GM19351 (cell line): ENCODE measurements around the gene SHISA4.
"Not testable (repeated sequence)": the region's sequence is repeated elsewhere in the genome, so short reads cannot be mapped to it uniquely, and the experiment has no call there.

Experiments
- ATAC-seq: cut with Tn5 transposase; IDR thresholded peaks from one replicate; pipeline ENCODE4 v1.9.1; 2021; ENCODE audit warnings: mild to moderate bottlenecking, moderate library complexity; ENCODE audit not compliant: unreplicated experiment

Gene SHISA4, protein sequence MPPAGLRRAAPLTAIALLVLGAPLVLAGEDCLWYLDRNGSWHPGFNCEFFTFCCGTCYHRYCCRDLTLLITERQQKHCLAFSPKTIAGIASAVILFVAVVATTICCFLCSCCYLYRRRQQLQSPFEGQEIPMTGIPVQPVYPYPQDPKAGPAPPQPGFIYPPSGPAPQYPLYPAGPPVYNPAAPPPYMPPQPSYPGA

DNA sequence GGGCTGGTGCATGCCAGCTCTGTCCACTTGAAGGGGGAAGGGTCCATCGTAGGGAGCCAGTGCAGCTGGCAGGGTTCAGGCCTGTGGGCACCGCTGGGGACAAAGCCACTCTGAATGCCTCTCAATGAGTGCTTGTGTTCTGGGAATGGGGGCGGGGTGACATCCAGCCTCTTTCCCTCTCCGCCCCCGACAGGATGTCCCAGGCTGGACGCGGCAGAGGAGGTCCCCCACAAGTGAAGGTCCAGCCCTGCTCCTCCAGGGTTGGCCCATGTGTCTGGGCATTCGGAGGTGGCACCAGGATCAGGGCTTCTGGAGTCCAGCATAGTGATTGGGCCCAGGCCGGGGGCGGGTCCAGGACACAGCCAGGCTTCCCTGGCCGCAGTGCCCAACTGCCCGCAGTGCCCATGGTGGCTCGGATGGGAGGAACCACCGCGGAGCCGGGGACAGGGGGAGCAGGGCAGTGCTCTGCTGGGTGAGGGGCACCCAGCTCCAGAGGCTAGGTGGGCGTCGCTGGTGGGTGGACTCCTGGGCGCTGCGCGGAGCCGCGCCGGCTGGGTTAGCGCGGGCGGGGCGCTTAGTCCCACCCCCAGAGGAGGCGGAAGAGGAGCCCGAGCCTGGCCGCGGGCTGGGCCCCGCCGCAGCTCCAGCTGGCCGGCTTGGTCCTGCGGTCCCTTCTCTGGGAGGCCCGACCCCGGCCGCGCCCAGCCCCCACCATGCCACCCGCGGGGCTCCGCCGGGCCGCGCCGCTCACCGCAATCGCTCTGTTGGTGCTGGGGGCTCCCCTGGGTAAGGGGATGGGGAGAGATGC lies at the start of gene SHISA4:
Gene SHISA4 (plus strand): TSS at position 617 of the 808 bp plus-strand sequence. CDS start 97 bp downstream, at position 714.
- no peak for ATAC-seq

DNA sequence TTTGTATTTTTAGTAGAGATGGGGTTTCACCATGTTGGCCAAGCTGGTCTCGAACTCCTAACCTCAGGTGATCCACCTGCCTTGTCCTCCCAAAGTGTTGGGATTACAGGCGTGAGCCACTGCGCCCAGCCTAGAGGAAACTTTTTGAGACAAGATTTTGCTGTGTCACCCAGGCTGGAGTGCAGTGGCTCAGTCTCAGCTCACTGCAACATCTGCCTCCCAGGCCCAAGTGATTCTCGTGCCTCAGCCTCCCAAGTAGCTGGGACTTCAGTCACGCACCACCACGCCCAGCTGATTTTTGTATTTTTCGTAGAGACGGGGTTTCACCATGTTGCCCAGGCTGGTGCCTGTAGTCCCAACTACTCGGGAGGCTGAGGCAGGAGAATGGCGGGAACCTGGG lies 49.6 kb upstream of the SHISA4 start:
- ATAC-seq, result not testable (repeated sequence)

DNA sequence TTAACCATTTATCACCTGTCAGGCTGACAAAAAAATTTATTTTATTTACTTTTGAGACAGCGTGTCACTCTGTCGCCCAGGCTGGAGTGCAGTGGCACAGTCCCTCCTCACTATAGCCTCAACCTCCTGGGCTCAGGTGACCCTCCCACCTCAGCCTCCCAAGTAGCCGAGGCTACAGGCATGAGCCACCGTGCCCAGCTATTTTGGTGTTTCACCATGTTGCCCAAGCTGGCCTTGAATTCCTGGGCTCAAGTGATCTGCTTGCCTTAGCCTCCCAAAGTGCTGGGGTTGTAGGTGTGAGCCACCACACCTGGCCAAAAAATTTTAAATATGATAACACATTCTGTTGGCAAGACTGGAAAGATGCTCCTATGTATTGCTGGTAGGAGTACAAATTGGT lies 48.6 kb upstream of the SHISA4 start:
- ATAC-seq, result no peak

DNA sequence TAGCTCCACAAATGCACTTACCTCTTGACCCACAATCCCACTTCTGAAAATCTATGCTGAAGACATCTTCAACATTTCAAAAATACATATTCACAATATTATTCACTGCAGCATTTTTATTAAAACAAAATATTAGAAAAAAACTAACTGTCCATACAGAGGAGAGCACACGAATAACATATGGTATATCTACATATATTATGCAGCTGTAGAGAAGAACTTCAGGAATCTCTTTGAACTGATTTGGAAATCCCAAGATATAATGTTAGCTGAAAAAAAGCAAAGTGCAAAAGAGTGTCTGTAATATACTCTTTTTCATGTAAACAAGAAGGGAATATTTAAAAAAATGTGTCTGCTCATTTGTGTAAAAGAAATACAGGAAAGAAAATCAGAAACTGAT lies 48.2 kb upstream of the SHISA4 start:
- no peak for ATAC-seq

DNA sequence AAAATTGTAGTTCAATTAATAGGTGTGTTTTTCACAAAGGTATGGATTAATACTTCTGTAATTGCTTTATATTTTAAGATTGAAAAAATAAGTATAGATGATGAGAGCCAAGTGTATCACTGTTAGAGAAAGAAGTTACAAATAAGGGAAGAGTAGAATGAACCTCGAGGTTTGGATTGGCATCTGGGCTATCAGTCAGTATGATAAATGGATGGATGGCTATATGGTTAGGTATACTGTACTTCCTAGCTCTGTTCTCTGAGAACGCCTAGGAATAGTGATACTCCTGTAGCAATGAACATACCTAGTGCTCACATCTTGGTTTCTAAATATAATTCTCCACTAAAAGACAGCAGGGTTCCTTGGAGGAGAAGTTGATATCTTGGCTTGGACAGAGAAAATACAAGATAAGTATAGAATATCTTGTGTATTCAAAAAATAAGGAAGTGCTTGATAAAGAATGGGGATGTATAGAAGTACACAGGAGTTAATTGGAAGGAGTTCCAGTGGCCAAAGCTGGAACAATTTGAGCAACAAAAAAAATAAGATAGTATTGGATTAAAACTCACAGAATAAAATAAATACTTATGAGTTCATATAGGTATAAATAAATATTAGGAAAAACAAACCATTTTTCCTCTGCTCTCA lies 47.3 kb upstream of the SHISA4 start:
- ATAC-seq, result no peak

DNA sequence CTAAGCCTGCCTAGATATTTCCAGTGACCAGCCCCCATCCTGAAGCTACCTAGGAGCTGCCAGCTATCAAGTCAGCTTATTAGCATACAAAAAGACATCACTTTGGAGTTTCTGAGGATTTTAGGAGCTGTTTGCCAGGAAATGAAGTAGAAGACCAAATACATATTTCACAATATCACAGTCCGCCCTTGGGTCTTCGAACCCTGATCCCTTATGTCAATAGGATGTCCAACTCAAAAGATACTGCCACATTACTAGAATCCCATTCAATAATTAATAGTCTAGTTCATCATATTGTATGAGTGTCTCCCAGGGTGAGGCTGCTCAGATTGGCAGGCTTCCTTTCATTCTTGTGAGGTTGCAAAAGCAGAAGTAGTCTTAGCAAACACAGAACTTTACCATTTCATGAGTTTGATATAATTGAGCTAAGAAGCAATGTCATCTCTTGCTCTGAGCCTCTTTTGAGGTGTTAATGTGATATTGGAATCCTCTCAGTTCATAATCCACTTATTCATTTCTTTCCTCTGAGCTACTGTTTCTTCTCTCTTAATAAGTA lies 46.1 kb upstream of the SHISA4 start:
- ATAC-seq, result no peak

DNA sequence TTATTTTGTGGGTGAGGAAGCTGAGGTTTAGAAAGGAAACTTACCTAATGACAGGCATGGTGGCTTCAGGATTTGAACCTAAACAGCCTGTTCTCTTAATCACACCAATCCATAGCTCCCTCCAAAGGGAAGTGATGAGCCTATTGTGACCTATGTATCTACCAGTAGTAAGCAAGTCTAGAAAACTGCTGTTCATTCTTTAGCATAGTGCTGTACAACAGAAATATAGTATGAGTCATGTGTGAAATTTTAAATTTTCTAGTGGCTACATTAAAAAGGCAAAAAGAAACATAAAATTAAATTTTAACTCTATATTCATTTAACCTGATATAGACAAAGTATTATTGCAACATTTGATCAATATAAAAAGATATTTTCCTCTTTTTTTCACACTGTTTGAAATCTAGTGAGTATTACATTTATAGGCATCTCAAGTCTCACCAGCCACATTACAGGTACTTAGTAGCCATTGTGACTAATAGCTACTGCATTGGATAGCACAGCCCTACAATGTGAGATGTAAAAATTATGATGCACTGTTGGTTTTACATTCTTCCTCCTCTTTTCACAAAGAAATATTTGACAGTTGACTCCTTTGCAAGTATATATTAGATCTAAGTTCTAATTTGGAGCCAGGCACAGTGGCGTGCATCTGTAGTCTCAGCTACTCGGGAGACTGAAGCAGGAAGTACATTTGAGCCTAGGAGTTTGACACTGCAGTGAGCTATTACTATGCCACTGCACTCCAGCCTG lies 43.2 kb upstream of the SHISA4 start:
- ATAC-seq, result no peak

DNA sequence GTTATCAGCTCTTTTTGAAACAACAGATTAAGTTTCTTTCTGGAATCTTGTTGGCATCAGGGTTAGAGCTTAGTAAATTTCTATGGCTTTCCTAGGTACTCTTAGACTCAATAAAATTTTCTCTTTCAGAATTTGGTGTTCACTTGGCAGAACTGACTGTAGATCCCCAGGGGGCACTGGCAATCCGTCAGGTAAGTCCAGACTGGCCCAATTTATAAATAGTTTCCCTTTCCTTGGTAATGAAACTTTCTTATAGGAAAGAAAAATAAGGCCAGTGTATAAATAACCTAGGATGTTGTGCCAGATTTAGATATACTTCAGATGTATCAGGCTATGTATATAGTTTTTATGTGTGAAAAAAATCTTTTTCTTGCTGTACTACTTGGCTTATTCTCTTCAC lies 41.5 kb upstream of the SHISA4 start:
- no peak for ATAC-seq

DNA sequence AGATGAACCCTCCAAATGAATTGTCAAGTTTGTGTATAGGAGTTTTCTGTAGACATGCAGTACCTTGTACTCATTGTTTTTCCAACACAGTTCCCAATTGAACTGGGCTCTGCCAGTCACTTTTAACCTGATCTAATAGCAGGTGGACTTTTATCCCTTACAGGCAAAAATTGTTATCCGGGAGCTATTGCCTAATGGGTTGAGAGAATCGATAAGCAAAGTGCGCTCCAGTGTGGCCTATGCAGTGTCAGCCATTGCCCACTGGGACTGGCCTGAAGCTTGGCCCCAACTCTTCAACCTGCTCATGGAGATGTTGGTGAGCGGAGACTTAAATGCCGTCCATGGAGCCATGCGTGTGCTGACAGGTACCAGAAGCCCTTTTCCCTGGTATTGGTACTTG lies 40.5 kb upstream of the SHISA4 start:
- no peak for ATAC-seq

DNA sequence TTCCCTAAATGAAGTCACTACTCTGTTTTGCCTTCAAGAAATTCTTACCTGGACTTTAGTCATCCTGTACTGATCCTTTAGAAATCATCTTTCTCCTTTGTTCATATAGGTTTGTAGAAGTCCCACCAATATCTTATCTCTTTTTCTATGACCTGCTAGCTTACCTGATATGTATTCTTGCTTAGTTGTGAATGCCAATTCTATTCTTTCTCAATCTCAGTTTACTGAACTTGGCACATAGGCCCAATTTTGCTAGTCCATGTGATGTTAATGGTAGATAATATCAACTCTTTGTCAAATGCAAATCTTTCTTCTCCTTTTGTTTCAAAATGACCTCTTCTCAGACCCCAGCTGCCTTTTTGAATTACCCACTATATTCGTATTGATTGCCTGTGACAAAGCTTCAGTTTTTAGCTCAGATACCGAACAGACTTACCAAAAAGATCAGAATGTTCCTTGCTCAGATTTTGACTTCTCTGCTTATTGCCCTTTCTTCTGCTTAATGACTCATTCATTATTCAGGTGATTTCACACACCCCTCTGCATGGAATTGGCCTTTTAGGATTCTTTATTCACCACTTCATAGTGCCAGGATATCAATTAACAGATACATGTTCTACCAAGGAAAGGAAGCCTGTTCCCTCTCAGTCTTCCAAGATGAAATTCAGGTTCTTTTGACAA lies 39.2 kb upstream of the SHISA4 start:
- ATAC-seq, result no peak

DNA sequence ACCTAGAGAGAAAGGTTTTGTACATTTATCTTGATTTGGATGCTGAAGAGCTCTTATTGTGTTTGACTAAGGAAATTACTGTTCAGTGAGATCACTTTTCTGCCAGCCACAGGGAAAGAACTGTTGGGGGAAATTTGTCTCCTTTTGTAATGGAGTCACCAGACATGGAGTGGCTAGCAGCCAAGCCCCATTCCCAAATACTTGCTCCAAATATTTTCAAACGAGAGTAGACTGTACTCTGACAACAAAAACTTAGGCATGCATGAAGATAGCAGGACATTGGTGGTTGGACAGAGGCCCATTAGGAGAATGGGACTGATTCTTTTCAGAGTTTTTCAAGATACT lies 38.7 kb upstream of the SHISA4 start:
- ATAC-seq, result no peak

DNA sequence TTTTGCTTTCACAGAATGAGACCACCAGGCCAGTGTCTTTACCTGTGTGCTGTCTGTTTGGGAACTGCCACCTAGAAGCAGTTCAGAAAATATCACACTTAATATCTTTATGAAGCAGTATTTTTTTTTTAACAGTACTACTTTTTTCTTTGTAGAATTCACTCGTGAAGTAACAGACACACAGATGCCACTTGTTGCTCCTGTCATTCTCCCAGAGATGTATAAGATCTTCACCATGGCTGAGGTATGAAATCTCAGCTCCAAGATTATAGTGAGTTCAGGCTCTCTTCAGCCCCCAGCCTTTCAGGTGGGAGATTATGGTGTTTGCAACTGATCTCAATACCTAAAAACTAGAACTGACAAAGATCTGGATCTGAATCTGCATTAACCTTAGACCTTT lies 36.7 kb upstream of the SHISA4 start:
- no peak for ATAC-seq

DNA sequence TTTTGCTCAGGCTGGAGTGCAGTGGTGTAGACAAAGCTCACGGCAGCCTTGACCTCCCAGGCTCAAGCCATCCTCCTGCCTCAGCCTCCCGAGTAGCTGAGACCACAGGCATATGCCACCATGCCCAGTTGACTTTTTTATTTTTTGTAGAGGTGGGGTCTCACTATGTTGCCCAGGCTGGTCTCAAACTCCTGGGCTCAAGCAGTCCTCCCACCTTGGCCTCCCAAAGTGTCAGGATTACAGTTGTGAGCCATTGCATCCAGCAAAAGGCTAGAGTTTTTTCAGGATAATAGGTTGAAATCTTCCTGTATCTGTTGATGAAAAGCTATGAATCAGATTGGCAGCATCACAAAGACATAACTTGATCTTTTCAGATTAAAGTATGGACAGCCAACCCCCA lies 32.0 kb upstream of the SHISA4 start:
- not testable (repeated sequence) for ATAC-seq

DNA sequence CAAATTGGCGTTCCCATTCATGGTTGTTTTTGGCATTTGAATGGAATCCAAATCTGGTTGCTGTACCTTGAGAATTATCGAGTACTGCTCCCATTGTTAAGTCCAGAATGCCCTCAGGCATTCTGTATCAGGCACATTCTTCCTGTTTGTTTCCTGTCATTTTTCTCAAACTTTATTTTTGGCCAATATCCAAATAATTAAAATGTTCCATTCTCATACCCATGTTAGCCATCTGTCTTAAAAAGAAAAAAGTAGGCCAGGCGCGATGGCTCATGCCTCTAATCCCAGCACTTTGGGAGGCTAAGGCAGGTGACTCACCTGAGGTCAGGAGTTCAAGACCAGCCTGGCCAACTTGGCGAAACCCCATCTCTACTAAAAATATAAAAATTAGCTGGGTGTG lies 29.3 kb upstream of the SHISA4 start:
- ATAC-seq, result no peak

DNA sequence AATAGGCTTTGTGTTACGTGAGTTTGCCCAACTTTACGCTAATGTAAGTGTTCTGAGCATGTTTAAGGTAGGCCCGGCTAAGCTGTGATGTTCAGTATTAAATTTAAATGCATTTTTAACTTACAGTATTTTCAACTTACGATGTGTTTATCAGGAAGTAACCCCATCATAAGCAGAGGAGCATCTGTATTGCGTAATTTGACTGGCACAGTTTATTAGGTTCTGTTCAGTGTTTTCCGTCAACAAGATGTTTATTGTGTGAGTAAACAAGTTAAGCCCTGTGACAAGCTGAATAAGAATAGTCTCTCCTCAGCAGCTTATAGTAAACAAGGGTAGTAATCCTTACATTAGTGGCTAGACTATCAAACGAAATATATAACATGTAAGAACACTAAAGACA lies 27.2 kb upstream of the SHISA4 start:
- ATAC-seq, result no peak

DNA sequence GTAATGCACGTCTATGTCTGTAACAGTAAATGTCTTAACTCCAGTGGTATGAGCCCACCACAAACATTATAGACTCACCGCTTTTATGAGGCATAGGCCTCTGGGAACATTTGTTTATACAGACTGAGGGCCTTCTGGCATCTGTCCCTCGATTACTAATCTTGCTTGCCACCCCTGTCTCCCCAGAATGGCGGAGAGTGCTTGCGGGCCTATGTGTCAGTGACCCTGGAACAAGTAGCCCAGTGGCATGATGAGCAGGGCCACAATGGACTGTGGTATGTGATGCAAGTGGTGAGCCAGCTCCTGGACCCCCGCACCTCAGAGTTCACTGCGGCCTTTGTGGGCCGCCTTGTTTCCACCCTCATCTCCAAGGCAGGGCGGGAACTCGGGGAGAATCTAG lies 18.3 kb upstream of the SHISA4 start:
- no peak for ATAC-seq

DNA sequence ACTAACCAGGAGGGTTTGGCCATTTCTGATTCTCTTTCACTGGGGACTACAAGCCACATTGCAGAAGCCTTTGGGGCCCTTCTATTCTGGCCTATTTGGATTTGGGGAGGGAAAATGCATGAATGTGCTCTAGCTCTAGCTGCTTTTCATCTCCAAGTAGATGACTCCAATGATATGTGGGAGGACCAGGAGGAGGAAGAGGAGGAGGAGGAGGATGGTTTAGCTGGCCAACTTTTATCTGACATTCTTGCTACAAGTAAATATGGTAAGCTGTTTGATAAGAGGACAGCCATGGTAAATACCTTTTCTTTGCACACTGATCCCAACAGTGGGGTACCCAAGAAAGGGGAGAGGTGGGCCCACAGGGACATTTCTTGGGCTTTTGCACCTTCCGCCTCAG lies 14.0 kb upstream of the SHISA4 start:
- ATAC-seq, result no peak

DNA sequence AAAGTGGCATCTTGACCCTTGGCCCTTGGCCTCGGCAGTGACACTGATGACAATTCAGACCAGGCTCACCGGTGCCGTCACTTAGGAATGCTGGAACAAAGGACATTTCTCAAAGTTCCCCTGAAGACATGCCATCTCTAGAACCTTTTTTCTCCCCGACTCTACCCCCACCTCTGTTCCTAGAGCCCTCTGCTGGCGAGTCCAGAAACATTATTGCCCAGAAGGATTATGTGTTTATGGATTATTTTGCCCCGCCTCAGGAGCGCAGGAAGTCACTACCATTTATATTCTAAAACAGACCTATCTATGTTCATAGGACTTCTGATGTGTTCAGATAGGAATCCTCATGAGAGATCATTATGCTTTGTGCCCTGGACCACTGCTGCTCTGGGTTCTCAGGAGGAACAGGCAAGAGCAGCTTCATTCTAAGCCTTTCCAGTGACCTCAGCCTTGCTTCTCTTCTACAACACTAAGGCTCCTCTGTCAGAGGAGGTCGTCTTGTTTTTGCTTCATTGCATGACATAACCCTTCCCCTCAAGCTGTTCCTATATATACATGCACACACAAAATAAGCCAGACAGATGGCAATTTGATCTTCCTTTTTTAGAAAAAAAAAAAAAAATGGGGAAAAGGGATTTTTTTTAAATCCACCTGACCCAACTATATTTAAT lies 12.4 kb upstream of the SHISA4 start:
- no peak for ATAC-seq

DNA sequence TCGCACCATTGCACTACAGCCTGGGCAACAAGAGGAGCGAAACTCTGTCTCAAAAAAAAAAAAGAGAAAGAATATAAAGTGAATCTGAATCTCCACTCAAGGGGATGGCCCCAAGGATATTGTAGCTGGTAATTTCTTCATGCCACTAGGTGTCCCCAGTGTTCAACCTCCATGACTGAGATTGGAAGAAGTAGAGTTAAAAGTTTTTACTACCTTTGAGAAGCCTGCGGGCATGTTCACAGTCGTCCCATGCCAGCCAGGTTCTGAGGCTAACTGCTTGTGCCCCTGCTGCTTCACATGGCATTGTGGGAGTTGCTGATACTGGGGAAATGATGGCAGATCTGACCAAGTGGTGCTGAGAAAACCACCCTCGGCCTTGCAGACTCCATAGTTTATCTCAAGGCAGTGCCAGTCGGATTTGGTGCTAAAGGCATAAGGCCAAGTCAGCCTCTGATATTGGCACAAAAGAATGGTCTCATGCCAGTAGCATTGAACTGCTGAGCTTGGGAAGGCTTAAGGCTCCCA lies 10.8 kb upstream of the SHISA4 start:
- ATAC-seq, result no peak
